ENCODE results near the gene RNF34. TPM values are rescaled to one million over a fixed set of nuclear protein-coding genes. Genes with fewer than 3 reads are reported as not detected.

The RNF34 gene
- total RNA-seq, 2 experiments from 2014 or later = 83.5 to 90.2 TPM

- Mint-ChIP-seq H3K36me3 (ENCODE audit: low read depth) (peaks cover 70% of the 10 kb centered on the region), H3K4me3 (no peak overlapping the region), H3K27me3 (no peaks in the 10 kb centered on the region), H3K4me1 (peaks cover 1% of the 10 kb centered on the region), H3K27ac (no peak overlapping the region), H3K9me3 (no peaks in the 10 kb centered on the region)
- POLR2A ChIA-PET = no interaction called here
- no peak for DNase-seq
- CTCF ChIA-PET = no interaction called here
Measured at GRCh38 chr12:121427556-121428050, 27.7 kb downstream of the RNF34 start.

- no peak overlapping the region for H3K27ac Mint-ChIP-seq
Measured at GRCh38 chr12:121428883-121429282, 29.0 kb downstream of the RNF34 start.

GRCh38 chr12:121430833-121431415 lies 31.0 kb downstream of the RNF34 start:
- ChIA-PET CTCF (interaction anchor here (0.6 to 2.6 kb wide), 5 partner anchors 12 to 146 kb away, joined by 3 to 8 read pairs (median 5); no protein-coding TSS in a partner anchor), POLR2A (interaction anchor here (0.6 kb wide), 1 partner anchor 79 kb away, joined by 5 read pairs; the partner anchor contains the start of gene ANAPC5)
- no peak for DNase-seq
- H3K27me3 Mint-ChIP-seq = no peaks in the 10 kb centered on the region
- peaks cover 2% of the 10 kb centered on the region for H3K4me1 Mint-ChIP-seq
- H3K36me3 Mint-ChIP-seq (ENCODE audit: low read depth) = peaks cover 78% of the 10 kb centered on the region
- H3K9me3 Mint-ChIP-seq = peaks cover 6% of the 10 kb centered on the region
- H3K27ac Mint-ChIP-seq = peak overlapping the region; percentile 19
- H3K4me3 Mint-ChIP-seq = no peak overlapping the region

More at GRCh38 chr12:121428883-121429282, 29.0 kb downstream of the RNF34 start:
- CTCF ChIA-PET = interaction anchor here (2.6 kb wide), 1 partner anchor 14 kb away, joined by 8 read pairs; no protein-coding TSS in a partner anchor
- Mint-ChIP-seq H3K27me3 (no peaks in the 10 kb centered on the region), H3K4me3 (no peak overlapping the region), H3K9me3 (no peaks in the 10 kb centered on the region), H3K4me1 (peaks cover 3% of the 10 kb centered on the region), H3K36me3 (ENCODE audit: low read depth) (peaks cover 72% of the 10 kb centered on the region)
- POLR2A ChIA-PET = no interaction called here
- DNase-seq = no peak

- Mint-ChIP-seq H3K27ac (peak overlapping the region; percentile 68), H3K4me1 (peaks cover 2% of the 10 kb centered on the region), H3K4me3 (no peak overlapping the region), H3K9me3 (peaks cover 15% of the 10 kb centered on the region), H3K27me3 (no peaks in the 10 kb centered on the region), H3K36me3 (ENCODE audit: low read depth) (peaks cover 89% of the 10 kb centered on the region)
- DNase-seq = no peak
- ChIA-PET POLR2A (no interaction called here), CTCF (interaction anchor here (1.0 to 2.0 kb wide), 5 partner anchors 10 to 98 kb away, joined by 3 to 6 read pairs (median 4); no protein-coding TSS in a partner anchor)
Measured at GRCh38 chr12:121432740-121433480, 33.0 kb downstream of the RNF34 start.

- CTCF ChIA-PET = no interaction called here
Measured at GRCh38 chr12:121436706-121437105, 36.8 kb downstream of the RNF34 start.

GRCh38 chr12:121438905-121439304 lies 39.0 kb downstream of the RNF34 start:
- Mint-ChIP-seq H3K27ac (no peak overlapping the region), H3K27me3 (no peaks in the 10 kb centered on the region), H3K36me3 (ENCODE audit: low read depth) (peaks cover 74% of the 10 kb centered on the region), H3K9me3 (peaks cover 15% of the 10 kb centered on the region), H3K4me1 (no peaks in the 10 kb centered on the region), H3K4me3 (no peak overlapping the region)
- no peak for DNase-seq
- POLR2A ChIA-PET = no interaction called here
- CTCF ChIA-PET = interaction anchor here (0.6 to 2.1 kb wide), 6 partner anchors 15 to 250 kb away, joined by 3 to 6 read pairs (median 4); no protein-coding TSS in a partner anchor

More at GRCh38 chr12:121436706-121437105, 36.8 kb downstream of the RNF34 start:
- H3K4me3 Mint-ChIP-seq = no peak overlapping the region
- POLR2A ChIA-PET = no interaction called here
- peaks cover 2% of the 10 kb centered on the region for H3K4me1 Mint-ChIP-seq
- no peak for DNase-seq
- H3K27ac Mint-ChIP-seq = no peak overlapping the region
- H3K36me3 Mint-ChIP-seq (ENCODE audit: low read depth) = peaks cover 86% of the 10 kb centered on the region
- peaks cover 15% of the 10 kb centered on the region for H3K9me3 Mint-ChIP-seq
- no peaks in the 10 kb centered on the region for H3K27me3 Mint-ChIP-seq

- peak overlapping the region; percentile 41 for H3K27ac Mint-ChIP-seq
- ChIA-PET POLR2A (no interaction called here), CTCF (interaction anchor here (0.6 to 2.1 kb wide), 3 partner anchors 21 to 24 kb away, joined by 3 to 6 read pairs (median 6); no protein-coding TSS in a partner anchor)
- H3K36me3 Mint-ChIP-seq (ENCODE audit: low read depth) = peaks cover 72% of the 10 kb centered on the region
- no peak overlapping the region for H3K4me3 Mint-ChIP-seq
- H3K27me3 Mint-ChIP-seq = no peaks in the 10 kb centered on the region
- DNase-seq = no peak
- H3K4me1 Mint-ChIP-seq = no peaks in the 10 kb centered on the region
- peaks cover 15% of the 10 kb centered on the region for H3K9me3 Mint-ChIP-seq
Measured at GRCh38 chr12:121439715-121440114, 39.8 kb downstream of the RNF34 start.

GRCh38 chr12:121440768-121441167 lies 40.9 kb downstream of the RNF34 start:
- H3K9me3 Mint-ChIP-seq = peaks cover 11% of the 10 kb centered on the region
- H3K27ac Mint-ChIP-seq = no peak overlapping the region
- H3K27me3 Mint-ChIP-seq = no peaks in the 10 kb centered on the region
- DNase-seq = no peak
- POLR2A ChIA-PET = no interaction called here
- no peak overlapping the region for H3K4me3 Mint-ChIP-seq
- peaks cover 63% of the 10 kb centered on the region for H3K36me3 Mint-ChIP-seq (ENCODE audit: low read depth)
- CTCF ChIA-PET = interaction anchor here (0.6 to 1.4 kb wide), 4 partner anchors 20 to 953 kb away, joined by 3 read pairs; no protein-coding TSS in a partner anchor
- H3K4me1 Mint-ChIP-seq = no peaks in the 10 kb centered on the region

GRCh38 chr12:121441555-121441954 lies 41.6 kb downstream of the RNF34 start:
- DNase-seq = no peak
- POLR2A ChIA-PET = no interaction called here

GRCh38 chr12:121442028-121442948 lies 42.4 kb downstream of the RNF34 start:
- no peak for DNase-seq
- POLR2A ChIA-PET = interaction anchor here (1.0 kb wide), 1 partner anchor 90 kb away, joined by 3 read pairs; the partner anchor contains the start of gene ANAPC5
- peaks cover 47% of the 10 kb centered on the region for H3K36me3 Mint-ChIP-seq (ENCODE audit: low read depth)
- no peak overlapping the region for H3K27ac Mint-ChIP-seq
- H3K27me3 Mint-ChIP-seq = no peaks in the 10 kb centered on the region
- no peaks in the 10 kb centered on the region for H3K9me3 Mint-ChIP-seq
- H3K4me3 Mint-ChIP-seq = no peak overlapping the region
- H3K4me1 Mint-ChIP-seq = no peaks in the 10 kb centered on the region
- CTCF ChIA-PET = interaction anchor here (0.5 to 4.2 kb wide), 27 partner anchors 9 to 657 kb away, joined by 3 to 27 read pairs (median 3); no protein-coding TSS in a partner anchor

More at GRCh38 chr12:121441555-121441954, 41.6 kb downstream of the RNF34 start:
- H3K27ac Mint-ChIP-seq = no peak overlapping the region
- H3K9me3 Mint-ChIP-seq = peaks cover 6% of the 10 kb centered on the region
- CTCF ChIA-PET = interaction anchor here (1.1 to 1.7 kb wide), 3 partner anchors 58 to 108 kb away, joined by 3 to 6 read pairs (median 3); no protein-coding TSS in a partner anchor
- H3K36me3 Mint-ChIP-seq (ENCODE audit: low read depth) = peaks cover 55% of the 10 kb centered on the region
- no peak overlapping the region for H3K4me3 Mint-ChIP-seq
- H3K4me1 Mint-ChIP-seq = no peaks in the 10 kb centered on the region
- H3K27me3 Mint-ChIP-seq = no peaks in the 10 kb centered on the region

GRCh38 chr12:121443193-121443870 lies 43.4 kb downstream of the RNF34 start:
- no peaks in the 10 kb centered on the region for H3K4me1 Mint-ChIP-seq
- H3K27me3 Mint-ChIP-seq = no peaks in the 10 kb centered on the region
- ChIA-PET POLR2A (interaction anchor here (1.0 kb wide), 1 partner anchor 91 kb away, joined by 3 read pairs; the partner anchor contains the start of gene ANAPC5), CTCF (interaction anchor here (0.6 to 4.2 kb wide), 29 partner anchors 8 to 657 kb away, joined by 3 to 27 read pairs (median 3); no protein-coding TSS in a partner anchor)
- H3K36me3 Mint-ChIP-seq (ENCODE audit: low read depth) = peaks cover 37% of the 10 kb centered on the region
- DNase-seq = peak; percentile 66
- H3K9me3 Mint-ChIP-seq = no peaks in the 10 kb centered on the region
- H3K27ac Mint-ChIP-seq = no peak overlapping the region
- H3K4me3 Mint-ChIP-seq = no peak overlapping the region
